GM18868 (cell line): ENCODE data around the gene LAMA2.

Source experiments
- ATAC-seq: cut with Tn5 transposase; IDR thresholded peaks from one replicate; pipeline ENCODE4 v1.9.1; 2021; ENCODE audit warnings: mild to moderate bottlenecking, moderate library complexity; ENCODE audit not compliant: unreplicated experiment

The LAMA2 gene

DNA sequence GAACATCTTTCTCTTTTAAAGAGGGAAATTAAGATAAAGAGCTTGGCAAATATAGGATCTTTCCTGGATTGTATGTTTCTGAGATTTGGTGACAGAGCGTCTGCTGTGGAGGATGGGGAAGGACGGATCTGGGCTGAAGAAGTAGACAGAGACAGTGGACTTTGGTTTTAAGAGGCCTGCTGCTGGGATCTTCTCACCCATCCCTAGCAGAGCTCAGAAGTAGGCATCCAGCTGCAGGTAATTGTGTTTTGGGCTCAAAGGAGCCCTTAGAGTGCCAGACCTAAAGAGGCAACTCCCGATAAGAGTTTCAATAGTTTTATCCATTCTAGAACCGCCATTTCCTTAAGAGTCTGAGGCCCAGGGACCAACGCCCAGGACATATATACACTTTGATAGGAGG, 20.8 kb downstream of the LAMA2 start:
- no peak for ATAC-seq

DNA sequence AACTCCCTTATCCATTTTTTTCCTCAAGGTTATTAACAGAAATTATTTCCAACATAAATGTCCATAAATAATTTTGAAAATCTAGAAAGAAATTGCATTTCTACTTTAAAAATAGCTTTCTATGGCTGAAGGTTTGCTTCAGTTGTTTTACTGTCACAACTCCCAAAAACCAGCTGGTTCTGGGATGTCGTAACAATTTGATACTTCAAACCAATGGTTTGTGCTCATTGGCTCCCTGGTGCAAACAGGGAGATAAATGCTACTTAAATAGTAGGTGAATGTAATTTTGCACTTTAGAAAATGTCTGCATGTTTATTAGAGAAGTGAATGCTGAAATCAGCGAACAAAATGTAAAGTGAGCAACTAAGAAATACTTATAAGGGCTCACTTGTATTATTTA, 31.1 kb downstream of the LAMA2 start:
- ATAC-seq: no peak

- no peak for ATAC-seq
Measured at GRCh38 chr6:128918886-128919285, 35.9 kb downstream of the LAMA2 start.

- ATAC-seq: no peak
Measured at GRCh38 chr6:128919412-128920180, 36.7 kb downstream of the LAMA2 start.

DNA sequence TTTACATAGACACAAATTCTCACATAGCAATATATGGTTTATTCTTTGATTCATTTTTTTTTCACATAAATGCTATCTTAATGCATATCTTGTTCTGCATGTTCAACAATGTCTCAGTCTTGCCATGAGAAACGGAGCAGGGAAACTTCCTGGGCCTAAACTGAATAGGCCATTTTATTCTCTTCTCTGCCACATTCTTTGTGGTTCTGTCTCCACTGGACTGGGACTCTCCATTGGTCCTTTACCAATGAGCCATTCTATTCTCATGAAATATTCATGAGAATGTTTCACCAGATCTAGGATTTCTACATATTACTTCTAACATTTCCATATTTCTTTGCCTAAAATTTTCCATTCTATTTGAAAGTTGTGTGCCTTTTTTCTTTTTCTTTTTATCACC, 42.8 kb downstream of the LAMA2 start:
- no peak for ATAC-seq

DNA sequence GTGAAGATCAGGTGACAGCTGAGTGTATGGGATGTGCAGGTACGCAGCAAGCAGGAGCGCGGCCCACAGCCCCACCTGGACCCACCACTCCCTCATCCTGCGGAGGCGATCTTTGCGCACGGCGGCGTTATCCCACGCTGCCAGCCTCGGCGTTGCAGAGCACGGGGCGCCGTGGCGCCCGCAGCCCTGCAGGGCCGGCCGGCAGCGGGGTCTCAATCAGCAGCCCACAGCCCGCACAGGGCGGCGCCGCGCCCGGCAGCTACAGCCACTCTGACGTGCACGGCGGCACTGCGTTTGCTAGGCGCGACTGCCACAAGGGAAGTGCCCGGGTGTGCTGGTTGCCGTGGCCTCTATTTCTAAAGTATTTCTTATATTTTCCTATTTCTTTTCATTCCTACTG, 46.9 kb downstream of the LAMA2 start:
- ATAC-seq: no peak

DNA sequence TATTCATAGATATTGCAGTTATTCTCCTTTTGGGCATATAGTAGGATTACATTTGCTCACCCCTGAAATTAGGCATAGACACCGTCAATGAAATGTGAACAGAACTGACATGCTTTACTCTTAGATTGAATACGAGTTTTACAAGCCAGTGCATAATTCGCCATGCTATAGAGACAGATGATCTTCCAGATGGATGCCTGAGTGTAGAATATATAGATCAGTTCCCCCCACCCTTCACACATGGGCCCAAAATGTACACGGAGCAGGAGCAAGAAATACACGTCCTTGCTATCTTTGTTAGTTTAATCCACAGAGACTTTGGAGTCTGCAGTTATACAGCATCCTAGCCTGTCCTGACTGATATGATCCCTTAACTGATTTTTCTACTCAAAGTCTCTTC, 47.4 kb downstream of the LAMA2 start:
- ATAC-seq: no peak

DNA sequence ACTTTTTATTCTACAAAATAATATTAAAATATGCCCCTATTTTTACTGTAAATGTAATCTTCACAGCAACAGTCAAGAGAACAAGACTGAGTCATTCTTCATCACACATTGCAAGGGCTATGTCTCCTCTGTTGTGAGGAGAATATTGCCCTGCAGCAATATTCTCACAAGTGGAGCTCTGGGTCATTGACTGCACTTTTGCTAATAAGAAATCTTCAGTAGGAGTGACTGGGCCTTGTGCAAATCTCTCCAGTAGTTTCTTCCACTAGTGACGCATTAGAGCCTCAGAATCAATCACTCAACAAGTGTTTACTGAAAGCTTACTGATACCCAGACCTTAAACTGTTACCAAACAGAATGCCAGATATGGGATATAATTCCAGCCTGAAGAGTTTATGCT, 49.1 kb downstream of the LAMA2 start:
- no peak for ATAC-seq

- ATAC-seq: no peak
Measured at GRCh38 chr6:128950864-128951263, 67.9 kb downstream of the LAMA2 start.

DNA sequence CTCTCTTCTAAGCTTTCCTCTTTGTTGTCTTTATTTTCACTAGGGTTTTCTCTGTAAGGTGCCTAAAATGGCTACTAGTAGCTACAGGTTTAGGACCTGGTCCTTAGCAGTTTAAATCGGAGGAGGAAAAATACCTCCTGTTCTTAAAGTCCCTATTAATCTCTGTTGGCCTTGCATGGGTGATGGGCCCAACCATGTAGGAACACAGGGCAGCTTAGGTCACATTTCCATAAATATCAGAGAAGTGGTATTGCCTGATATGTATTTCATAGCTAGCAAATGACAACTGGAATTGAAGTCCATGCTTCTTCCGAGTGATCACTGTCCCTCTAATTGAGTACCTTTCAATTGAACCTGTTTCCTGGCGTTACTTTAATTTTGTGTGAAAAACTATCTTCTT, 70.0 kb downstream of the LAMA2 start:
- ATAC-seq: no peak

DNA sequence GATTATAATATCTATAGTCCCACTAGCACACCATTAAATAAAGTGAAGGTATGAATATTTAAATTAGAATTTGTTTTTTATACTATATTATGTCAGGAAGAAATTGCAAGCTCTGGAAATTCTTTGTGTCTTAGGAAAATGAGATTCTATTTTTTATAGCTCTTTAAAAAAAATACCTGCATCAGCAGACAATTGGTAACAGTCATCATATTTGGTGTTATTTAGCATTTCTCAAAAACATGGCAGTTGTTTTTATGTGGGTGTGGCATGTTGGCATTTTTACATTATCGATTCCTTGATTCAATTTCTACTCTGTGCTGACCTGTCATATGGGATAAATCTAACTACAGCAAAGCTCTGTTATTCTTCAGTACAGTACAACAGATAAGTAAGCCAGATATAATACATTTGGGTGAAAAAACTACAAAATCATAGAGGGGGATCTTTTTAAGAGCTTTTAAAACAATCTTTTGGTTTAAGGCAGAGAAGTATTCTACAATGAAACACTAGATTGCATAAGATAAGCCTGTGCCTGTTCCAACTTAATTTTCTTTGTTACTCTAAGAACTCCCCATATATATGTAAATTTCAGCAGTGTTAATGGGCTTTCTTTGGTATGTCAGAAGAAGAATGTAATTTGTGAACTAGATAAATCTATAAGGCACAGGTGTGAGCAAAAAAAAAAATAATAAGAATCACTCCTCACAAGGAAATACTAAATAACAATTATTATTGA, 71.5 kb downstream of the LAMA2 start:
- ATAC-seq: no peak

DNA sequence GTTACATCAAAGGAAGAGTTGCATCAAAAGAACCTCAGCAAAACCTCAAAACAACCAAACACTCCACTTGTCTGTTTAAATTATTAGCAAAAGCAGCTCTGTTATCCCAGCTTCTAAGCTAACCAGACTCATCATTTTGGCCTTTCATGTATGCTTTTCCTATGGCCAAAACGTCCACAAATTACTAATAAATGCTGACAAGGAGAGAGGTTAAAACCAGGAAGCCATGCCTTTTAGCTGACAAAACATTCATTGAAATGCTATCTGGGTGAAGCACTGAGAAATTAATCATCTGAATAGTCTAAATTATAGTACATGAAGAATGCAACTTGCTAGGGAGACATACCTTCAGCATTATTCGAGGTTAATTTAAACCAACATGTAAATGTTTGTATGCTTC, 80.6 kb downstream of the LAMA2 start:
- no peak for ATAC-seq

- no peak for ATAC-seq
Measured at GRCh38 chr6:128964233-128964755, 81.4 kb downstream of the LAMA2 start.

DNA sequence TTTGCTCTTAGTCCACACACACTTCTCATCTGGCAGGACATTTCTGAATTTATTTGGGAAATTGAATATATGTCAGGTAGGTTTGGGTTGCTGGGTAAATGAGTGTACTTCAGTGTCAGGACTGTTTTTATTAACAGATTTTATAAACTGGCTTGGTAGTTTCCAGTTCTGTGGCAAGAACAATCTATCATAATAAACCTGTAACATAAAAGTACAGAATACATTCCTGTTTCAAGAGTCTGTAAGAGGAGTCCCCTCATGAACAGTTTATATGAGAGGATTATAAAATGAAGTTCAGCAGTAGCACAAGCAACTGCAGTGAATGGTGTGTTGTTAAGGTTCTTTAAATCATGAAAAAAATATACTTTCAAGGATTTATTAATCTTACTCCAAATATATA, 81.8 kb downstream of the LAMA2 start:
- no peak for ATAC-seq

GRCh38 chr6:128966934-128967333, 84.0 kb downstream of the LAMA2 start:
- no peak for ATAC-seq

GRCh38 chr6:128979071-128979470, 96.1 kb downstream of the LAMA2 start:
- ATAC-seq: no peak

GRCh38 chr6:128981716-128982115, 98.8 kb downstream of the LAMA2 start:
- no peak for ATAC-seq

- ATAC-seq: no peak
Measured at GRCh38 chr6:128990360-128990759, 107.4 kb downstream of the LAMA2 start.

DNA sequence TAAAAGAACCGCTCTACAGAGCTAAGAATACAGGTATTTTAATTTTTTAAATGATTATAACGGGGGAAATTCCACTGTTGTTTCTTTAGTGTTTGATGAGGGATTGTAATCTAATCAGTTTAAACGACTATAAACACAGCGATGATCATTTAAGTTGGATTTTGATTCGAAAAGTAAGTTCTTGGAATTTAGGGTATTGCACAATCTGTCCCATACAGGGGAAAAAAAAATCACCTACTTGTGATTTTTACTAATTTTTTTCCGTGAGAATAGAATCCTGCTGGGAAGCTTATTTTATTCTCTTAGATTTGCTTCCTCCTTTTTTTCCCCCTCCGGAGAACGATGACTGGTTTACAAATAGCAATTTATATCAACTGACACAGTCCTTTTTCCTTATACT, 108.0 kb downstream of the LAMA2 start:
- no peak for ATAC-seq

DNA sequence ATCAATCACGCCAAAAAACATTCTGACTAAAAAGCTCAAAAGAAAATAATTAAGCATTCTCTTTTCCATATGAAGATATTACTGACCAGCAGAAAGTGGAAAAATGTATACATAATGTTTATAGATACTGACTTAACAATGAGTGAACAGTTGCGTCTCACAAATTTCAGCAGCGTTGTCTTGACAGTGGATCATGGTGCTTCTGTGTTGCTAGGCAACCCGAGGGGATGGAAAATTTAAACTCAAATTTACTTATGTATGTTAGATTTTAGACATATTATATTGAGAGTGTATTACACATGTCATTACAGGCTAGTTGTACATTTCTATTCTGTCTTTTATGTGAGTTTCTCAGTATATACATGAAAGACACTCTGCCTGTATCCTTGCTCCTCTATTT, 110.2 kb downstream of the LAMA2 start:
- no peak for ATAC-seq

- ATAC-seq: no peak
Measured at GRCh38 chr6:128997880-128998279, 114.9 kb downstream of the LAMA2 start.
